HPDE6-E6E7 (cell line): ENCODE results near the gene UNC93A.
"Not testable (repeated sequence)": the region's sequence is repeated elsewhere in the genome, so short reads cannot be mapped to it uniquely, and the experiment has no call there.

Experiments
- DNase-seq: peaks from one replicate; pipeline ENCODE4 v3.0.0; 2011; ENCODE audit warnings: missing footprints; ENCODE audit errors: extremely low spot score

UNC93A gene

GRCh38 chr6:167341038-167341583 lies 50.0 kb downstream of the UNC93A start:
- DNase-seq = no peak

GRCh38 chr6:167341665-167342655 lies 50.8 kb downstream of the UNC93A start:
- no peak for DNase-seq

- no peak for DNase-seq
Observed at GRCh38 chr6:167342879-167343610, 51.9 kb downstream of the UNC93A start.

- no peak for DNase-seq
Observed at GRCh38 chr6:167345348-167345747, 54.2 kb downstream of the UNC93A start.

GRCh38 chr6:167345960-167346359 lies 54.8 kb downstream of the UNC93A start:
- no peak for DNase-seq

- no peak for DNase-seq
Observed at GRCh38 chr6:167347226-167347625, 56.1 kb downstream of the UNC93A start.

GRCh38 chr6:167349631-167350274 lies 58.6 kb downstream of the UNC93A start:
- no peak for DNase-seq

GRCh38 chr6:167350275-167350696 lies 59.2 kb downstream of the UNC93A start:
- no peak for DNase-seq

- no peak for DNase-seq
Observed at GRCh38 chr6:167350731-167351655, 59.9 kb downstream of the UNC93A start.

- no peak for DNase-seq
Observed at GRCh38 chr6:167351656-167352345, 60.7 kb downstream of the UNC93A start.

GRCh38 chr6:167356874-167357273 lies 65.8 kb downstream of the UNC93A start:
- no peak for DNase-seq

- not testable (repeated sequence) for DNase-seq
Observed at GRCh38 chr6:167358394-167358793, 67.3 kb downstream of the UNC93A start.

- DNase-seq = not testable (repeated sequence)
Observed at GRCh38 chr6:167361170-167361569, 70.1 kb downstream of the UNC93A start.
